Neural cell (in vitro differentiated cells): ENCODE measurements around the gene TBC1D3B. TPM values are rescaled to one million over a fixed set of nuclear protein-coding genes. Genes with fewer than 3 reads are reported as not detected.

Experiments used
- H2AFZ ChIP-seq: fragments of 200-600, 300-800 bp; sonication (generic), shearing (Covaris generic); 2 replicates; pipeline ENCODE4 v1.6.0; 2014; ENCODE audit warnings: low read depth, mild to moderate bottlenecking, antibody characterized with exemption, low read length, moderate library complexity
- H3F3A ChIP-seq: fragments of 200-600 bp; shearing (Covaris generic); 2 replicates; pipeline ENCODE4 v1.6.1; 2016; ENCODE audit warnings: mild to moderate bottlenecking, moderate library complexity, mixed read lengths, antibody characterized with exemption, low read length; ENCODE audit not compliant: insufficient read depth, poor library complexity, severe bottlenecking
- H3K27ac ChIP-seq: fragments of 200-600, 300-800 bp; sonication (generic), shearing (Covaris generic); 2 replicates; pipeline ENCODE4 v1.5.1; 2014; ENCODE audit warnings: mild to moderate bottlenecking, low read length, moderate library complexity
- H3K27me3 ChIP-seq: fragments of 300-800, 200-600 bp; sonication (generic), shearing (Covaris generic); 2 replicates; pipeline ENCODE4 v1.6.0; 2014; ENCODE audit warnings: mild to moderate bottlenecking, low read depth, low read length, moderate library complexity; ENCODE audit not compliant: insufficient read depth
- H3K36me3 ChIP-seq: fragments of 300-800, 200-600 bp; sonication (generic), shearing (Covaris generic); 2 replicates; pipeline ENCODE4 v1.5.1; 2014; ENCODE audit warnings: mild to moderate bottlenecking, antibody characterized with exemption, low read length, moderate library complexity; ENCODE audit not compliant: insufficient read depth
- H3K4me2 ChIP-seq: fragments of 300-800, 200-600 bp; sonication (generic), shearing (Covaris generic); 2 replicates; pipeline ENCODE4 v1.6.0; 2014; ENCODE audit warnings: mild to moderate bottlenecking, low read length
- H3K4me3 ChIP-seq: fragments of 300-800, 200-600 bp; sonication (generic), shearing (Covaris generic); 2 replicates; pipeline ENCODE4 v1.5.1; 2014; ENCODE audit warnings: mild to moderate bottlenecking, low read length, moderate library complexity
- H3K79me2 ChIP-seq: fragments of 200-600 bp; shearing (Covaris generic); replicated peaks from 2 replicates; pipeline ENCODE4 v1.6.0; 2014; ENCODE audit warnings: mild to moderate bottlenecking, low read length, moderate library complexity; ENCODE audit not compliant: insufficient read depth
- H3K9ac ChIP-seq: fragments of 300-800, 200-600 bp; sonication (generic), shearing (Covaris generic); 2 replicates; pipeline ENCODE4 v1.6.1; 2016; ENCODE audit warnings: mild to moderate bottlenecking, low read length, mixed read lengths
- H3K9me2 ChIP-seq: fragments of 200-600 bp; shearing (Covaris generic); 2 replicates; pipeline ENCODE4 v1.6.1; 2016; ENCODE audit warnings: mild to moderate bottlenecking, low read length, mixed read lengths; ENCODE audit not compliant: insufficient read depth
- H3K9me3 ChIP-seq: fragments of 200-600, 300-800 bp; sonication (generic), shearing (Covaris generic); 2 replicates; pipeline ENCODE4 v1.6.1; 2016; ENCODE audit warnings: mild to moderate bottlenecking, mixed run types, low read length, moderate library complexity, mixed read lengths
- H4K20me1 ChIP-seq: fragments of 200-600 bp; shearing (Covaris generic); 2 replicates; pipeline ENCODE4 v1.6.1; 2016; ENCODE audit warnings: mild to moderate bottlenecking, mixed run types; ENCODE audit not compliant: insufficient read depth
- EP300 ChIP-seq: fragments of 450-650 bp; conservative IDR thresholded peaks from 2 replicates; pipeline ENCODE4 v1.6.1; 2014; ENCODE audit warnings: antibody characterized with exemption, mild to moderate bottlenecking, moderate library complexity; ENCODE audit not compliant: poor library complexity, severe bottlenecking
- EZH2 ChIP-seq: fragments of 200-600, 300-800 bp; shearing (Covaris generic), sonication (generic); IDR thresholded peaks from 2 replicates; pipeline ENCODE4 v1.6.1; 2014; ENCODE audit warnings: antibody characterized with exemption, low read length, borderline replicate concordance, mild to moderate bottlenecking; ENCODE audit not compliant: insufficient read depth, poor library complexity, severe bottlenecking
- MXI1 ChIP-seq: fragments of 450-650 bp; conservative IDR thresholded peaks from 2 replicates; pipeline ENCODE4 v1.6.1; 2014; ENCODE audit warnings: antibody characterized with exemption, mild to moderate bottlenecking; ENCODE audit not compliant: poor library complexity, severe bottlenecking
- POLR2AphosphoS5 ChIP-seq: IDR thresholded peaks from 2 replicates; pipeline ENCODE4 v1.6.1; 2012
- RAD21 ChIP-seq: fragments of 450-650 bp; conservative IDR thresholded peaks from 2 replicates; pipeline ENCODE4 v1.6.1; 2014; ENCODE audit warnings: antibody characterized with exemption, mild to moderate bottlenecking, moderate library complexity
- SMC3 ChIP-seq: fragments of 450-650 bp; conservative IDR thresholded peaks from 2 replicates; pipeline ENCODE4 v1.6.1; 2014; ENCODE audit warnings: antibody characterized with exemption, mild to moderate bottlenecking, moderate library complexity; ENCODE audit not compliant: poor library complexity
- TAF1 ChIP-seq: IDR thresholded peaks from 2 replicates; pipeline ENCODE4 v1.6.1; 2012; ENCODE audit warnings: low read depth
- polyA plus RNA-seq: library from polyadenylated mRNA; depleted of rRNA; stranded (reverse); fragments of >200 nt; gene quantifications from 2 replicates; pipeline ENCODE4 v1.2.3, GENCODE V29; 2014
- TF ChIP-seq, protein P1 (sequence below): fragments of 450-650 bp; IDR thresholded peaks from 2 replicates; pipeline ENCODE4 v1.5.1; 2014; ENCODE audit warnings: antibody characterized with exemption, mild to moderate bottlenecking, moderate library complexity; ENCODE audit not compliant: poor library complexity, severe bottlenecking
- TF ChIP-seq, protein P2 (sequence below): IDR thresholded peaks from 2 replicates; pipeline ENCODE4 v1.6.1; 2012; ENCODE audit warnings: borderline replicate concordance

Gene TBC1D3B
- polyA plus RNA-seq, 1 donor from 2014 or later, result 9.8 TPM

DNA sequence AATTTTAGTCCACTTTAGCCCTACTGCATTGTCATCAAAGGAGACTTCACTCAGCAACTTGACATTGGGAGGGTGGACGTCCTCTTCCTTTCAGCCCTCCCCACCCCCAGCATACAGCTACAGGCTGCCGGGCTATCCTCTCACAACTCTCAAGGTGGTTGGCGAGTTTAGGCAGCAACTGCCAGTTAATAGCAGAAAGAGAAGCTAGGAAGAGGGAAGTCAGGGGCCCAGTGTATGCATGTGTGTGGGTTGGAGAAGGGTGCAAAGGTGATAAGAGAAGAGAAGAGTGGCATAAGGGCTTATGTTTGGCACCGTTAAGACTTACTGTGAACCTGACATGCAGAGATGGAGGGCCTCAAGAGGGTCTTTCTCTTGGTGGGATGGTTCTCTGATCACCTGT, 41.0 kb downstream of the TBC1D3B start:
- Histone ChIP-seq H3K36me3 (no peaks in the 10 kb centered on the region), H3K27ac (no peak overlapping the region), H3K9me3 (no peaks in the 10 kb centered on the region), H2AFZ (no peak overlapping the region), H3K9me2 (no peaks in the 10 kb centered on the region), H3K27me3 (no peaks in the 10 kb centered on the region), H3K79me2 (no peaks in the 10 kb centered on the region), H3K4me3 (no peak overlapping the region), H3K4me2 (no peak overlapping the region), H3F3A (no peaks in the 10 kb centered on the region), H4K20me1 (no peaks in the 10 kb centered on the region), H3K9ac (no peak overlapping the region)
- TF ChIP-seq SMC3 (no peak), TAF1 (no peak), MXI1 (no peak), EP300 (no peak), POLR2AphosphoS5 (no peak), EZH2 (no peak), RAD21 (no peak)
- TF ChIP-seq, protein P1, sequence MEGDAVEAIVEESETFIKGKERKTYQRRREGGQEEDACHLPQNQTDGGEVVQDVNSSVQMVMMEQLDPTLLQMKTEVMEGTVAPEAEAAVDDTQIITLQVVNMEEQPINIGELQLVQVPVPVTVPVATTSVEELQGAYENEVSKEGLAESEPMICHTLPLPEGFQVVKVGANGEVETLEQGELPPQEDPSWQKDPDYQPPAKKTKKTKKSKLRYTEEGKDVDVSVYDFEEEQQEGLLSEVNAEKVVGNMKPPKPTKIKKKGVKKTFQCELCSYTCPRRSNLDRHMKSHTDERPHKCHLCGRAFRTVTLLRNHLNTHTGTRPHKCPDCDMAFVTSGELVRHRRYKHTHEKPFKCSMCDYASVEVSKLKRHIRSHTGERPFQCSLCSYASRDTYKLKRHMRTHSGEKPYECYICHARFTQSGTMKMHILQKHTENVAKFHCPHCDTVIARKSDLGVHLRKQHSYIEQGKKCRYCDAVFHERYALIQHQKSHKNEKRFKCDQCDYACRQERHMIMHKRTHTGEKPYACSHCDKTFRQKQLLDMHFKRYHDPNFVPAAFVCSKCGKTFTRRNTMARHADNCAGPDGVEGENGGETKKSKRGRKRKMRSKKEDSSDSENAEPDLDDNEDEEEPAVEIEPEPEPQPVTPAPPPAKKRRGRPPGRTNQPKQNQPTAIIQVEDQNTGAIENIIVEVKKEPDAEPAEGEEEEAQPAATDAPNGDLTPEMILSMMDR, result no peak
- TF ChIP-seq, protein P2, sequence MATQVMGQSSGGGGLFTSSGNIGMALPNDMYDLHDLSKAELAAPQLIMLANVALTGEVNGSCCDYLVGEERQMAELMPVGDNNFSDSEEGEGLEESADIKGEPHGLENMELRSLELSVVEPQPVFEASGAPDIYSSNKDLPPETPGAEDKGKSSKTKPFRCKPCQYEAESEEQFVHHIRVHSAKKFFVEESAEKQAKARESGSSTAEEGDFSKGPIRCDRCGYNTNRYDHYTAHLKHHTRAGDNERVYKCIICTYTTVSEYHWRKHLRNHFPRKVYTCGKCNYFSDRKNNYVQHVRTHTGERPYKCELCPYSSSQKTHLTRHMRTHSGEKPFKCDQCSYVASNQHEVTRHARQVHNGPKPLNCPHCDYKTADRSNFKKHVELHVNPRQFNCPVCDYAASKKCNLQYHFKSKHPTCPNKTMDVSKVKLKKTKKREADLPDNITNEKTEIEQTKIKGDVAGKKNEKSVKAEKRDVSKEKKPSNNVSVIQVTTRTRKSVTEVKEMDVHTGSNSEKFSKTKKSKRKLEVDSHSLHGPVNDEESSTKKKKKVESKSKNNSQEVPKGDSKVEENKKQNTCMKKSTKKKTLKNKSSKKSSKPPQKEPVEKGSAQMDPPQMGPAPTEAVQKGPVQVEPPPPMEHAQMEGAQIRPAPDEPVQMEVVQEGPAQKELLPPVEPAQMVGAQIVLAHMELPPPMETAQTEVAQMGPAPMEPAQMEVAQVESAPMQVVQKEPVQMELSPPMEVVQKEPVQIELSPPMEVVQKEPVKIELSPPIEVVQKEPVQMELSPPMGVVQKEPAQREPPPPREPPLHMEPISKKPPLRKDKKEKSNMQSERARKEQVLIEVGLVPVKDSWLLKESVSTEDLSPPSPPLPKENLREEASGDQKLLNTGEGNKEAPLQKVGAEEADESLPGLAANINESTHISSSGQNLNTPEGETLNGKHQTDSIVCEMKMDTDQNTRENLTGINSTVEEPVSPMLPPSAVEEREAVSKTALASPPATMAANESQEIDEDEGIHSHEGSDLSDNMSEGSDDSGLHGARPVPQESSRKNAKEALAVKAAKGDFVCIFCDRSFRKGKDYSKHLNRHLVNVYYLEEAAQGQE, result no peak

DNA sequence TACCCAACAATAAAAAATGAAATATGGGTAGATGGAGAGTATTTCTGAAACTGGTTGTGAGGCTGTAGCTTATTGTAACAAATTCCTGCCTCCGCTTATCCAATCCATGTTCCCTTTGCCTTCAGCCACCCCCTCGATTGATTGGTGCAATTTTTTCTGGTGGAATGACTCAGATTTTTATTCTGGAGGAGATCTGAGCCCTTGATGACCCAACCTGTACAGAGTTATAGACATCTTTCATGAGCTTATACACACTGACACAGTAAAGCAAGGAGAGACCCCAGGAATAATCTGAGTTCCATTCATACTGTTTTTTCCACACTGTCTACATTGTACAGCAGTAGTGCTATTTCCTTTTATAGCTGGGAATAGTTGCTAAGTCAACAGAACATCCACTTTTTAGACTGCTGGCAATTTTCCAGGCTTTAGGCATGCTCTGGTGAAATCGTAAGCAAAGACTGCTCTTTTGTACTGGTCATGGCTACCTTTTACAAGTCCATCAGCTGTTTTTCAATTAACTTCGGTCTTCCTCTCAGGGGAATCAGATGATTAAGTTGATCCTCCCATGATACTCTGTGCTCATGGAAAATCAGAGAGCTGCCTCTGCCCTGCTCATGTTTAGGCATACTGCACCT, 42.7 kb downstream of the TBC1D3B start:
- TF ChIP-seq, protein P2, result no peak
- no peak for TF ChIP-seq SMC3
- Histone ChIP-seq H3K36me3 (no peaks in the 10 kb centered on the region), H3K4me2 (no peak overlapping the region), H2AFZ (no peak overlapping the region), H3K27me3 (no peaks in the 10 kb centered on the region), H3K27ac (no peak overlapping the region), H4K20me1 (no peaks in the 10 kb centered on the region), H3K4me3 (no peak overlapping the region), H3K9me2 (no peaks in the 10 kb centered on the region), H3K9ac (no peak overlapping the region), H3K9me3 (no peaks in the 10 kb centered on the region), H3F3A (no peaks in the 10 kb centered on the region), H3K79me2 (no peaks in the 10 kb centered on the region)
